Ishikawa (cell line): ENCODE measurements around the gene CALCOCO1.

Source experiments
- CEBPB ChIP-seq: IDR thresholded peaks from 2 replicates; pipeline ENCODE4 v1.6.1; 2012
- EP300 ChIP-seq: IDR thresholded peaks from 2 replicates; pipeline ENCODE4 v1.6.1; 2012; ENCODE audit warnings: borderline replicate concordance
- MAX ChIP-seq: IDR thresholded peaks from 2 replicates; pipeline ENCODE4 v1.6.1; 2012
- TAF1 ChIP-seq: IDR thresholded peaks from 2 replicates; pipeline ENCODE4 v1.6.1; 2012; ENCODE audit warnings: low read depth, mild to moderate bottlenecking
- TCF12 ChIP-seq: IDR thresholded peaks from 2 replicates; pipeline ENCODE4 v1.6.1; 2012; ENCODE audit warnings: low read depth
- TF ChIP-seq, protein P1 (sequence below): IDR thresholded peaks from 2 replicates; pipeline ENCODE4 v1.6.1; 2012; ENCODE audit warnings: low read depth, mild to moderate bottlenecking
- TF ChIP-seq, protein P2 (sequence below): IDR thresholded peaks from 2 replicates; pipeline ENCODE4 v1.6.1; 2012

DNA sequence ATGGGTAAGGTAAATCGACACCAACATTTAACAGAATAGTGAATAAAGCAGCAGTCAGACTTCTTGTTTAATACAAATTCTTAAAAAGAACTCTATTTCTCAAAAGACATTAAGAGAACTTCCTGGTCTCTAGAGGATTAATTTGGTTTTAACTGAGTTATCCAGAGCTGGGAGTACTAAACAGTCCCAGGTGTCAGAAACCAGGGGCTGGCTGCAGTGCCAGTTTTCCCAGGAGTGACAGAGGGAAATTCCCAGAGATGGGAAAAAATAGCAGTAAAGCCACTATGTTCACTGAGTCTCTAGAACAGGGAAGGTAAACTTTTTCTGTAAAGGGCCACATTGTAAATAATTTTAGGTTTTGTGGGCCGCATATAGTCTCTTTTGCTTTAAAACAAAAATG lies 60.2 kb downstream of the CALCOCO1 start:
- TF ChIP-seq TAF1 = no peak
- TF ChIP-seq CEBPB = no peak
- TF ChIP-seq TCF12 = no peak
- TF ChIP-seq, protein P1, sequence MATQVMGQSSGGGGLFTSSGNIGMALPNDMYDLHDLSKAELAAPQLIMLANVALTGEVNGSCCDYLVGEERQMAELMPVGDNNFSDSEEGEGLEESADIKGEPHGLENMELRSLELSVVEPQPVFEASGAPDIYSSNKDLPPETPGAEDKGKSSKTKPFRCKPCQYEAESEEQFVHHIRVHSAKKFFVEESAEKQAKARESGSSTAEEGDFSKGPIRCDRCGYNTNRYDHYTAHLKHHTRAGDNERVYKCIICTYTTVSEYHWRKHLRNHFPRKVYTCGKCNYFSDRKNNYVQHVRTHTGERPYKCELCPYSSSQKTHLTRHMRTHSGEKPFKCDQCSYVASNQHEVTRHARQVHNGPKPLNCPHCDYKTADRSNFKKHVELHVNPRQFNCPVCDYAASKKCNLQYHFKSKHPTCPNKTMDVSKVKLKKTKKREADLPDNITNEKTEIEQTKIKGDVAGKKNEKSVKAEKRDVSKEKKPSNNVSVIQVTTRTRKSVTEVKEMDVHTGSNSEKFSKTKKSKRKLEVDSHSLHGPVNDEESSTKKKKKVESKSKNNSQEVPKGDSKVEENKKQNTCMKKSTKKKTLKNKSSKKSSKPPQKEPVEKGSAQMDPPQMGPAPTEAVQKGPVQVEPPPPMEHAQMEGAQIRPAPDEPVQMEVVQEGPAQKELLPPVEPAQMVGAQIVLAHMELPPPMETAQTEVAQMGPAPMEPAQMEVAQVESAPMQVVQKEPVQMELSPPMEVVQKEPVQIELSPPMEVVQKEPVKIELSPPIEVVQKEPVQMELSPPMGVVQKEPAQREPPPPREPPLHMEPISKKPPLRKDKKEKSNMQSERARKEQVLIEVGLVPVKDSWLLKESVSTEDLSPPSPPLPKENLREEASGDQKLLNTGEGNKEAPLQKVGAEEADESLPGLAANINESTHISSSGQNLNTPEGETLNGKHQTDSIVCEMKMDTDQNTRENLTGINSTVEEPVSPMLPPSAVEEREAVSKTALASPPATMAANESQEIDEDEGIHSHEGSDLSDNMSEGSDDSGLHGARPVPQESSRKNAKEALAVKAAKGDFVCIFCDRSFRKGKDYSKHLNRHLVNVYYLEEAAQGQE = no peak
- TF ChIP-seq MAX = no peak
- no peak for TF ChIP-seq EP300
- TF ChIP-seq, protein P2, sequence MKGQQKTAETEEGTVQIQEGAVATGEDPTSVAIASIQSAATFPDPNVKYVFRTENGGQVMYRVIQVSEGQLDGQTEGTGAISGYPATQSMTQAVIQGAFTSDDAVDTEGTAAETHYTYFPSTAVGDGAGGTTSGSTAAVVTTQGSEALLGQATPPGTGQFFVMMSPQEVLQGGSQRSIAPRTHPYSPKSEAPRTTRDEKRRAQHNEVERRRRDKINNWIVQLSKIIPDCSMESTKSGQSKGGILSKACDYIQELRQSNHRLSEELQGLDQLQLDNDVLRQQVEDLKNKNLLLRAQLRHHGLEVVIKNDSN = no peak
